Astrocyte (in vitro differentiated cells and primary cell): Measurements from ENCODE around the gene KRCC1.

Experiments used
- EZH2 ChIP-seq: IDR thresholded peaks from 2 replicates; pipeline ENCODE4 v1.6.1; 2012; ENCODE audit warnings: mild to moderate bottlenecking, low read length, inconsistent platforms; ENCODE audit not compliant: insufficient read depth
- TF ChIP-seq, protein P1 (sequence below): IDR thresholded peaks from 2 replicates; pipeline ENCODE4 v1.5.1; 2011; ENCODE audit warnings: low read depth, mild to moderate bottlenecking, inconsistent platforms, low read length, moderate library complexity; ENCODE audit not compliant: insufficient read depth

DNA sequence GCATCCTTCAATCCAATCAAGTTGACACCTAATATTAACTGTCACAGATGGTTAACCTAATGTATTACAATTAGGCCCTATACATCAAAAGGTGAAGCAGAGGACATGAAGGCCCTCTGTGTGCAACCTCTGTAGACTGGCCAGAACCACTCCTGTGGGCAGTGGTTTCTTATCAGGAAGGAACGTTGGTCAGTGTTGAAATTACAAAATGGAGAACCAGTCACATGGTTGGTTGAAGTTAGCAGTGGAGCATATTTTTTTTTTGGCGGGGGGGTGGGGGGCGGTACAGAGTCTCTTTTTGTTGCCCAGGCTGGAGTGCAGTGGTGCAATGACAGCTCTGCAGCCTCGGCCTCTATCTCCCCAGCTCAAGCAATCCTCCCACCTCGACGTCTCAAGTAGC, 59.0 kb downstream of the KRCC1 start:
- TF ChIP-seq, protein P1, sequence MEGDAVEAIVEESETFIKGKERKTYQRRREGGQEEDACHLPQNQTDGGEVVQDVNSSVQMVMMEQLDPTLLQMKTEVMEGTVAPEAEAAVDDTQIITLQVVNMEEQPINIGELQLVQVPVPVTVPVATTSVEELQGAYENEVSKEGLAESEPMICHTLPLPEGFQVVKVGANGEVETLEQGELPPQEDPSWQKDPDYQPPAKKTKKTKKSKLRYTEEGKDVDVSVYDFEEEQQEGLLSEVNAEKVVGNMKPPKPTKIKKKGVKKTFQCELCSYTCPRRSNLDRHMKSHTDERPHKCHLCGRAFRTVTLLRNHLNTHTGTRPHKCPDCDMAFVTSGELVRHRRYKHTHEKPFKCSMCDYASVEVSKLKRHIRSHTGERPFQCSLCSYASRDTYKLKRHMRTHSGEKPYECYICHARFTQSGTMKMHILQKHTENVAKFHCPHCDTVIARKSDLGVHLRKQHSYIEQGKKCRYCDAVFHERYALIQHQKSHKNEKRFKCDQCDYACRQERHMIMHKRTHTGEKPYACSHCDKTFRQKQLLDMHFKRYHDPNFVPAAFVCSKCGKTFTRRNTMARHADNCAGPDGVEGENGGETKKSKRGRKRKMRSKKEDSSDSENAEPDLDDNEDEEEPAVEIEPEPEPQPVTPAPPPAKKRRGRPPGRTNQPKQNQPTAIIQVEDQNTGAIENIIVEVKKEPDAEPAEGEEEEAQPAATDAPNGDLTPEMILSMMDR: no peak
- no peak for TF ChIP-seq EZH2
